ENCODE results near the gene IRX3.

IRX3 gene

GRCh38 chr16:54290833-54291655 lies 4.5 kb upstream of the IRX3 start:
- no peak for ATAC-seq

GRCh38 chr16:54289945-54290832 lies 3.6 kb upstream of the IRX3 start:
- ATAC-seq: no peak

GRCh38 chr16:54289242-54289944 lies 2.8 kb upstream of the IRX3 start:
- no peak for ATAC-seq

GRCh38 chr16:54288835-54289241 lies 2.3 kb upstream of the IRX3 start:
- no peak for ATAC-seq

GRCh38 chr16:54288030-54288834 lies 1.6 kb upstream of the IRX3 start:
- ATAC-seq: no peak

- ATAC-seq: no peak
These were observed 793 bp upstream of the IRX3 start for GRCh38 chr16:54287131-54288029.

- no peak for ATAC-seq
These were observed 559 bp downstream of the IRX3 start for GRCh38 chr16:54286090-54286365.

GRCh38 chr16:54285414-54286089 lies 1.0 kb downstream of the IRX3 start:
- no peak for ATAC-seq

- no peak for ATAC-seq
These were observed 1.6 kb downstream of the IRX3 start for GRCh38 chr16:54284931-54285413.

GRCh38 chr16:54284319-54284930 lies 2.2 kb downstream of the IRX3 start:
- no peak for ATAC-seq

- no peak for ATAC-seq
These were observed 2.8 kb downstream of the IRX3 start for GRCh38 chr16:54283725-54284318.

- ATAC-seq: no peak
These were observed 3.5 kb downstream of the IRX3 start for GRCh38 chr16:54282928-54283724.

- no peak for ATAC-seq
These were observed 4.2 kb downstream of the IRX3 start for GRCh38 chr16:54282202-54282927.

GRCh38 chr16:54281535-54282201 lies 4.9 kb downstream of the IRX3 start:
- no peak for ATAC-seq

GRCh38 chr16:54280751-54281150 lies 5.8 kb downstream of the IRX3 start:
- no peak for ATAC-seq

- no peak for ATAC-seq
These were observed 8.5 kb downstream of the IRX3 start for GRCh38 chr16:54277845-54278703.

- ATAC-seq: no peak
These were observed 10.6 kb downstream of the IRX3 start for GRCh38 chr16:54275956-54276355.

Data from activated CD4-positive, CD25-positive, alpha-beta regulatory T cell treated with anti-CD3 and anti-CD28 coated beads, Interleukin-2, amount 50 U/mL, for 24 hours (primary cell).